HepG2 (cell line): ENCODE data around the gene FBXL12. TPM values are rescaled to one million over a fixed set of nuclear protein-coding genes. Genes with fewer than 3 reads are reported as not detected.

ENCODE experiments used
- AFF4 ChIP-seq: sonication (generic); formaldehyde crosslinking; IDR thresholded peaks from 2 replicates; pipeline ENCODE4 v1.4.0; 2020; ENCODE audit warnings: missing genetic modification reagents
- CEBPB ChIP-seq: IDR thresholded peaks from 2 replicates; pipeline ENCODE4 v1.6.1; 2011; ENCODE audit warnings: low read depth, low read length, improper control_type of control experiment, borderline replicate concordance
- DR1 ChIP-seq: sonication (generic); formaldehyde crosslinking; IDR thresholded peaks from 2 replicates; pipeline ENCODE4 v1.8.0; 2021; ENCODE audit warnings: mild to moderate bottlenecking, missing genetic modification reagents, inconsistent platforms
- EED ChIP-seq: sonication (generic); formaldehyde crosslinking; IDR thresholded peaks from 2 replicates; pipeline ENCODE4 v1.5.0; 2020; ENCODE audit warnings: mild to moderate bottlenecking, missing genetic modification reagents
- ELF3 ChIP-seq: IDR thresholded peaks from 2 replicates; pipeline ENCODE4 v1.6.1; 2016; ENCODE audit warnings: missing genetic modification reagents, missing compliant biosample characterization
- HDAC6 ChIP-seq: fragments of 200-600 bp; sonication (generic); IDR thresholded peaks from 2 replicates; pipeline ENCODE4 v1.7.0; 2017; ENCODE audit warnings: mild to moderate bottlenecking, antibody characterized with exemption, low read length, low read depth
- HMG20B ChIP-seq: conservative IDR thresholded peaks from 2 replicates; pipeline ENCODE4 v1.6.1; 2016; ENCODE audit warnings: missing genetic modification reagents, missing compliant biosample characterization
- JUNB ChIP-seq: sonication (generic); formaldehyde crosslinking; IDR thresholded peaks from 2 replicates; pipeline ENCODE4 v1.8.0; 2022; ENCODE audit warnings: missing genetic modification reagents, mild to moderate bottlenecking, borderline replicate concordance
- KLF15 ChIP-seq: sonication (generic); formaldehyde crosslinking; IDR thresholded peaks from 2 replicates; pipeline ENCODE4 v1.8.1; 2023; ENCODE audit warnings: borderline replicate concordance, mild to moderate bottlenecking, inconsistent platforms, missing genetic modification reagents, mixed read lengths
- NCOA2 ChIP-seq: sonication (generic); formaldehyde crosslinking; IDR thresholded peaks from 2 replicates; pipeline ENCODE4 v1.8.0; 2022; ENCODE audit warnings: inconsistent platforms
- RFXAP ChIP-seq: sonication (generic); formaldehyde crosslinking; IDR thresholded peaks from 2 replicates; pipeline ENCODE4 v1.4.0; 2020; ENCODE audit warnings: missing genetic modification reagents, borderline replicate concordance
- SPEN ChIP-seq: sonication (generic); formaldehyde crosslinking; IDR thresholded peaks from 2 replicates; pipeline ENCODE4 v1.5.1; 2020; ENCODE audit warnings: low read depth, mild to moderate bottlenecking, missing genetic modification reagents
- U2AF2 ChIP-seq: fragments of 200-400 bp; formaldehyde crosslinking; IDR thresholded peaks from 2 replicates; pipeline ENCODE4 v1.6.1; 2017; ENCODE audit warnings: low read depth, mild to moderate bottlenecking, low read length
- ZBTB42 ChIP-seq: sonication (generic); formaldehyde crosslinking; IDR thresholded peaks from 2 replicates; pipeline ENCODE4 v1.5.0; 2020; ENCODE audit warnings: mild to moderate bottlenecking, missing genetic modification reagents
- ZNF160 ChIP-seq: sonication (generic); formaldehyde crosslinking; IDR thresholded peaks from 2 replicates; pipeline ENCODE4 v1.8.0; 2022; ENCODE audit warnings: mild to moderate bottlenecking, inconsistent platforms, missing genetic modification reagents
- ZNF513 ChIP-seq: sonication (generic); formaldehyde crosslinking; conservative IDR thresholded peaks from 2 replicates; pipeline ENCODE4 v1.5.0; 2020; ENCODE audit warnings: missing genetic modification reagents
- ZNF674 ChIP-seq: sonication (generic); formaldehyde crosslinking; IDR thresholded peaks from 2 replicates; pipeline ENCODE4 v1.5.0; 2020; ENCODE audit warnings: low read depth, mild to moderate bottlenecking, missing genetic modification reagents
- polyA plus RNA-seq, 8 experiments: library from polyadenylated mRNA; depleted of rRNA in 3 of 8; stranded (reverse) in 7 of 8; unstranded in 1 of 8; fragments of >200 nt; fragmentation: Illumina TruSeq in 4 of 8; extraction: Trizol in 4 of 8; gene quantifications; 2 replicates each; pipeline versions ENCODE4 v1.2.1 to v1.2.3, GENCODE V29; 2011 to 2016; ENCODE audit warnings: low read depth in 4 of 8, missing spikeins in 1 of 8, mixed read lengths in 1 of 8; ENCODE audit not compliant: insufficient read depth in 1 of 8
- total RNA-seq, 5 experiments: library from RNA; depleted of rRNA; stranded (reverse); fragments of >200 nt; fragmentation: Illumina TruSeq; extraction: Trizol; gene quantifications; 2 replicates each; pipeline ENCODE4 v1.2.3, GENCODE V29; 2016; ENCODE audit warnings: low read depth in 1 of 5
- TF ChIP-seq, protein P1 (sequence below): sonication (generic); formaldehyde crosslinking; IDR thresholded peaks from 2 replicates; pipeline ENCODE4 v1.5.0; 2020; ENCODE audit warnings: missing genetic modification reagents
- TF ChIP-seq, protein P2 (sequence below): sonication (generic); formaldehyde crosslinking; IDR thresholded peaks from 2 replicates; pipeline ENCODE4 v1.8.1; 2023; ENCODE audit warnings: mild to moderate bottlenecking, moderate library complexity, missing genetic modification reagents
- TF ChIP-seq, protein P3 (sequence below): IDR thresholded peaks from 2 replicates; pipeline ENCODE4 v1.6.1; 2016; ENCODE audit warnings: missing genetic modification reagents, missing compliant biosample characterization
- TF ChIP-seq, protein P4 (sequence below): sonication (generic); formaldehyde crosslinking; IDR thresholded peaks from 2 replicates; pipeline ENCODE4 v1.9.0; 2021; ENCODE audit warnings: missing genetic modification reagents, borderline replicate concordance

Gene FBXL12
- total and polyA plus RNA-seq, 2 of the 13 experiments (the other 11 are each of a cell fraction or from before 2014, with no cell fraction given), result 20.4 to 23.1 TPM

DNA sequence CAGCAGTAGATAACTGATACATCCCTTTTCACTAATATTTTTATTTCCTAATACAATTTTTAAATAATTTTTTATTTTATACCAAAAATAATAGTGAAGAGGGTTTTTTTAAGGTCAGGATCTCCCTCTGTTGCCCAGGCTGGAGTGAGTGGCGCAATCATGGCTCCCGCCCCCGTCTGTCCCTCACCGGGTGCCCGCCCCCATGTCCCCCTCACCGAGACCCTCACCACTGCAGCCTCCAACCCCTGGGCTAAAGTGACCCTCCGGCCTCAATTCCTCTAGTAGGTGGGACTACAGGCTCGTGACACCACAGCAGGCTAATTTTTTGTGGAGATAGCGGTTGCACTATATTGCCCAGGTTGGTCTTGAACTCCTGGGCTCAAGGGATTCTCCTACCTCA lies 32.5 kb downstream of the FBXL12 start (continued):
- TF ChIP-seq HMG20B (CRISPR knock-in tag), result no peak
- TF ChIP-seq HDAC6, result no peak
- TF ChIP-seq, protein P1, sequence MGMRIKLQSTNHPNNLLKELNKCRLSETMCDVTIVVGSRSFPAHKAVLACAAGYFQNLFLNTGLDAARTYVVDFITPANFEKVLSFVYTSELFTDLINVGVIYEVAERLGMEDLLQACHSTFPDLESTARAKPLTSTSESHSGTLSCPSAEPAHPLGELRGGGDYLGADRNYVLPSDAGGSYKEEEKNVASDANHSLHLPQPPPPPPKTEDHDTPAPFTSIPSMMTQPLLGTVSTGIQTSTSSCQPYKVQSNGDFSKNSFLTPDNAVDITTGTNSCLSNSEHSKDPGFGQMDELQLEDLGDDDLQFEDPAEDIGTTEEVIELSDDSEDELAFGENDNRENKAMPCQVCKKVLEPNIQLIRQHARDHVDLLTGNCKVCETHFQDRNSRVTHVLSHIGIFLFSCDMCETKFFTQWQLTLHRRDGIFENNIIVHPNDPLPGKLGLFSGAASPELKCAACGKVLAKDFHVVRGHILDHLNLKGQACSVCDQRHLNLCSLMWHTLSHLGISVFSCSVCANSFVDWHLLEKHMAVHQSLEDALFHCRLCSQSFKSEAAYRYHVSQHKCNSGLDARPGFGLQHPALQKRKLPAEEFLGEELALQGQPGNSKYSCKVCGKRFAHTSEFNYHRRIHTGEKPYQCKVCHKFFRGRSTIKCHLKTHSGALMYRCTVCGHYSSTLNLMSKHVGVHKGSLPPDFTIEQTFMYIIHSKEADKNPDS (CRISPR knock-in tag), result no peak
- TF ChIP-seq JUNB (CRISPR knock-in tag), result no peak
- TF ChIP-seq ZBTB42 (CRISPR knock-in tag), result no peak
- TF ChIP-seq ELF3 (CRISPR knock-in tag), result no peak
- TF ChIP-seq, protein P2, sequence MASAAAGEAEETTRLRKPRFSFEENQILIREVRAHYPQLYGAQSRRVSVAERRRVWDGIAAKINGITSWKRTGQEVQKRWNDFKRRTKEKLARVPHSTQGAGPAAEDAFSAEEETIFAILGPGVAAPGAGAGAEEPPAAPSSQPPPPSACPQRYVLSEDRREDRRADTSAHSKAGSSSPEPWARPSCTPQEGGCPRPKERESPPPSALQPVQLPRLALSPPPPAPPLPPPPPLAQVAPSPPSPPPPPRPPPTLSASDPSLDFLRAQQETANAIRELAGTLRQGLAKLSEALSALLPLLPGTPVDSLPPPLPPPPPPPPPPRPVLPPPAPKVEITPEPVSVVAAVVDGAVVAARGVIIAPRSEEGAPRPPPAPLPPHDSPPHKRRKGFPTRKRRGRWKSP (CRISPR knock-in tag), result 0 out of 2 replicates have a peak, but pooled peaks have one; percentile 20
- no peak for TF ChIP-seq ZNF160 (CRISPR knock-in tag)
- no peak for TF ChIP-seq ZNF513 (CRISPR knock-in tag)
- no peak for TF ChIP-seq NCOA2
- no peak for TF ChIP-seq ZNF674 (CRISPR knock-in tag)
- TF ChIP-seq, protein P3, sequence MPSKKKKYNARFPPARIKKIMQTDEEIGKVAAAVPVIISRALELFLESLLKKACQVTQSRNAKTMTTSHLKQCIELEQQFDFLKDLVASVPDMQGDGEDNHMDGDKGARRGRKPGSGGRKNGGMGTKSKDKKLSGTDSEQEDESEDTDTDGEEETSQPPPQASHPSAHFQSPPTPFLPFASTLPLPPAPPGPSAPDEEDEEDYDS (CRISPR knock-in tag), result no peak
- TF ChIP-seq KLF15 (CRISPR knock-in tag), result no peak
- no peak for TF ChIP-seq RFXAP (CRISPR knock-in tag)
- 0 out of 2 replicates have a peak, but pooled peaks have one; percentile 11 for TF ChIP-seq SPEN (CRISPR knock-in tag)
- TF ChIP-seq EED, result no peak
- TF ChIP-seq DR1 (CRISPR knock-in tag), result no peak
- TF ChIP-seq U2AF2, result no peak
- TF ChIP-seq, protein P4, sequence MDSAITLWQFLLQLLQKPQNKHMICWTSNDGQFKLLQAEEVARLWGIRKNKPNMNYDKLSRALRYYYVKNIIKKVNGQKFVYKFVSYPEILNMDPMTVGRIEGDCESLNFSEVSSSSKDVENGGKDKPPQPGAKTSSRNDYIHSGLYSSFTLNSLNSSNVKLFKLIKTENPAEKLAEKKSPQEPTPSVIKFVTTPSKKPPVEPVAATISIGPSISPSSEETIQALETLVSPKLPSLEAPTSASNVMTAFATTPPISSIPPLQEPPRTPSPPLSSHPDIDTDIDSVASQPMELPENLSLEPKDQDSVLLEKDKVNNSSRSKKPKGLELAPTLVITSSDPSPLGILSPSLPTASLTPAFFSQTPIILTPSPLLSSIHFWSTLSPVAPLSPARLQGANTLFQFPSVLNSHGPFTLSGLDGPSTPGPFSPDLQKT (CRISPR knock-in tag), result no peak
- no peak for TF ChIP-seq CEBPB
- no peak for TF ChIP-seq AFF4 (CRISPR knock-in tag)
